CD4-positive, alpha-beta T cell treated with Interleukin-4 for 4 hours (primary cell): ENCODE results near the gene MS4A7.
A peak's percentile ranks its signal among the peaks of the same experiment; 100 is the strongest.
"Not testable (repeated sequence)": the region's sequence is repeated elsewhere in the genome, so short reads cannot be mapped to it uniquely, and the experiment has no call there.

Experiments used
- DNase-seq: peaks from one replicate; pipeline ENCODE4 v3.0.0-alpha.2; 2020

Gene MS4A7, protein sequence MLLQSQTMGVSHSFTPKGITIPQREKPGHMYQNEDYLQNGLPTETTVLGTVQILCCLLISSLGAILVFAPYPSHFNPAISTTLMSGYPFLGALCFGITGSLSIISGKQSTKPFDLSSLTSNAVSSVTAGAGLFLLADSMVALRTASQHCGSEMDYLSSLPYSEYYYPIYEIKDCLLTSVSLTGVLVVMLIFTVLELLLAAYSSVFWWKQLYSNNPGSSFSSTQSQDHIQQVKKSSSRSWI

DNA sequence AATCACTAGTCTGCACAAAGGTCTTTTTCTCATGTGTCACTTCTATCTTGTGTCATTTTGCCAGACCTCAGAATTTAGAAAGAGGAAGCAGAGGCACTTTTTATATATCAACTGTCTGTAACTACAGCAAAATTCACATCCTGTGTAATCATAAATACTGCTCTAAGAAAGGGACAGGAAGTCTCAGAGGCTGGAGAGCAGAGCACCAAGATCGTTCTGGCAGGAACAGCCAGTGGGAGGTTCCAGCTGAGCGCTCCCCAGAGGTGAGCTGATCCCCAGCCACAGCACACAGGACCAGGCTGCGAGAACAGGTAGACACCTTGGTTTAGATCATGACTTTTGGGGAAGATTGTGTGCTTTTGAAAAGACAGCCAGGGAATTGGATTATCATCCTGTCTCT lies at the start of gene MS4A7:
TSS of gene MS4A7 (plus strand) at position 179 of the 400 bp plus-strand sequence. CDS start 4,610 bp downstream, outside the sequence.
- peak; percentile 24 for DNase-seq

DNA sequence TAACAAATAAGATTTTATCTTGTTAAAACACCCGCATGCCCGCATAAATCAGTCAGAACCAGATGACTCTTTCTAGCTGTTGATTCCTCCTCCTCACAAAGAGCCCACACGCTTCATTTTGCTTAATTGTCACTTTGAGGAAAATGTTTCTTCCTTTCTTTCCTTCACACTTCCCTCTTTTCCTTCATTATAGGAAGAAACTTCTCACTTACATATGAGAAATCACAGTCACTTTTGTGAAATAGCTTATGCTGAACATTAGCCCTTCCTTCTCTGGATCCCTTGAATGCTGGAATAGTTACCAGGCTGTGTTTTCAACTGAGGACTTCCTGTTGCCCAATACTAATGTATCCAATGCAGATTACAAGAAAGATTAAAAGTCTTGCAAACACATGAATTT lies 45.5 kb upstream of the MS4A7 start:
- no peak for DNase-seq

DNA sequence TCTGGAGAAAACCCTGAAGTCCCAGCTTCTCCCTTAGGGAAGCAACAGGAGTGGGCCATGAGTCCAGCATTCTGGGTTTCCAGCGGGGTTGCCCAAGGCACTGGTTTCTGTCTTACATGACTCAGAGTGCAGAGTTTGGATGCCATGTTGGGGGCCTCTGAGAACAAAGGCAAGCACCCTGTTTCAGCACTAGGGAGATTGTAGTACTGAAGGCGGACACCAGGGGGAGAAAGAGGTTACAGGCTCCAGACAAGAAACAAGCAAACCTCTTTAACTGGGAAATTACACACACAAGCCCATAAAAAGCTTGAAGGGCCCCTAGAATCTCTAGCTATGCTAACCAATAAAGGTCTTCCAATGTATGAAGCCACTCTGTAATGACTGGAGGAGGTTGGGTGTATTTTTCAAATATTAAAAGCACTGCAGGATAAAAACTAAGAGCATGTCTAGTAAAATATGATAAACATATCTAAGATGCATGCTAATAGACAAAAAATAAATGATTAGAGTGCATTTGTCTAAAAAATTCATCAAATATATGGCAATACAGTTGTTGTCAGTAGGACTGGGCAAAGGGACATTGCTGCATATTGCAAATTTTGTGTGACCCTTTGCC lies 44.2 kb upstream of the MS4A7 start:
- DNase-seq, result peak; percentile 60

DNA sequence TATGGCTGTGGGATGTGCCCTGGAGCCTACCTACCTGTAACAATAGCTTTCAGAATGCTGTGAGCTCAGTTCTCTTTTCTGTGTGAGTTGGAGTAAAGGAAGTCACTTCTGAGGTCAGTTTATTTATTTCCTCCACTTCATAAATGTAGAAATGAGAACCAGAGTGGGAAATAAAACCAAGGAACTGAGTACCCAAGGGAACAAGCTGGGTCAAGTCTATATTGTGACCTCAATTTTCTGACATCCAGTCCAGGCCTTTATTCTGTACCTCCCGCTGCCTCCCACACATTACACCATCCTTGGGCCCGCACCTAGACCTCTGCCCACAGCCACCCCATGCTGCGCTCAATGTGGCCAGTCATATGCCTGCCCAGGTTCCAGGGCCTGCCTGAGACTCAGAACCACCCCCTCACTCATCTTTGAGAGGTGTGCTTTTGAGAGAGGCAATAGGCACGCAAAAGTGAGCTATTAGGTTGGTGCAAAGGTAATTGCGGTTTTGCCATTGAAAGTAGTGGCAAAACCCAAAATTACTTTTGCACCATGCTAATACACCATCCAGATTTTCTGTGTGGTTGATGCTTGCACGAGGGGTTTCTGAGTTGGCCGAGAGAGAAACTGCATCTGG lies 41.5 kb upstream of the MS4A7 start:
- no peak for DNase-seq

DNA sequence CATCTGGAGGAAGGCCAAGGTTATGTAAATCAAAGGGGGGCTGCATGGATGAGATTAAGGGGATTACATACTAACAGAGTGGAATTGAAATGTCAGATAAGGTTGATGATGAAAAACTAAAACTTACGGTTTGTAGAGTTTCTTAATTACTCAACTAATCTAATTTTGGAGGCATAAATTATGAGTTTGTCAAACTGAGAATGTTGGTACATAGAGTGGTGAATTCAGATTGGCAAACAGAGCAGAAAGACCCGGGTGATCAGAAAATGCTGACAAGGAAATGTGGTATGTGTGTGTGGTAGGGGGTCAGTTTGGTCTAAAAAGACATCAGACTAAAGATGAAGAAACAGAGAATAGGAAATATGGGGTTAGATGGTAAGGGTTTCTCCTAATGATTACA lies 40.3 kb upstream of the MS4A7 start:
- no peak for DNase-seq

DNA sequence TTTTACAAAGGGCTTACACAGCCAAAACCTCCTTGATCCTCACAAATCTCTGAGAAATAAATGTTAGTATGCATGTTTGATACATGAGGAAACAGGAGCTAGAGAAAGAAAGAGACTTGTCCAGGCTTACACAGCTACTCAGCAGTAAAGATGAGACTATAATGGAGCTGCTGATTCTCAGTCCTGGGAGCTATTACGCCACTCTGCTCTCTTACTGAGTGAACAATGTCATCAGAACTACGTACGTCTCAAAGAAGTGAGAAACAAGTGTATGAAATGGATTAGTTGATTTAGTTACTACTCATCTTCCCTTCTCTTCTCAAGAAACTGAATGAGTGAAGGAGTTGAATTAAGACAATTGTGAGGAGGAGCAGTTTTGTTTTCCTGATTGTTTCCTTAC lies 39.0 kb upstream of the MS4A7 start:
- no peak for DNase-seq

DNA sequence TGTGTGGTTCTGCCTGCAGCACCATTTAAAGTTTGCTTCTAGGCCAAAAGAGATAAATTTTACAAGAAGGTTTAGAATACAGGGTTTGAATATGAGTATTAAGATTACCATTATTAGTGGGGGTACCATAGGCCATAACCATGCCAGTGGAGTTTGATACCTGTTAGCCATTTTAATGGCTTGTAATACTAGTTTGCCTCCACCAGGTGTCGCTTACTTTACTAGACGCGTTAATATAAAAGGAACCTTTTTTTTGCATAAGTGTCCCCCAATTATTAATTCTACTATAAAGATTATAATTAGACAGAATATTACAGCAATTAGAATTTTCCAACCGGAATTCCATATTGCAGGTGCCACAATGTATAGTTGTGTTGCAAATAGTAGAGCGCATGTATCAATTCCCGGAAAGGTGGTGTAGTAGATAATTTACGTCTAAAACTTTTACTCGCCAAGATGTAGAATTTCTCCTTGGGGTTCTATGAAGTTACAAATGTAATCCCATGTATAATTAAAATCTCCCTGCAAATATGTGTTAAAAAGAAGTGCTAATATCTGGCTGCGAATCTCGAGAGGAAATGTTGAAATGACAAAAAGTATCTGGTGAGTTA lies 35.1 kb upstream of the MS4A7 start:
- peak; percentile 38 for DNase-seq

DNA sequence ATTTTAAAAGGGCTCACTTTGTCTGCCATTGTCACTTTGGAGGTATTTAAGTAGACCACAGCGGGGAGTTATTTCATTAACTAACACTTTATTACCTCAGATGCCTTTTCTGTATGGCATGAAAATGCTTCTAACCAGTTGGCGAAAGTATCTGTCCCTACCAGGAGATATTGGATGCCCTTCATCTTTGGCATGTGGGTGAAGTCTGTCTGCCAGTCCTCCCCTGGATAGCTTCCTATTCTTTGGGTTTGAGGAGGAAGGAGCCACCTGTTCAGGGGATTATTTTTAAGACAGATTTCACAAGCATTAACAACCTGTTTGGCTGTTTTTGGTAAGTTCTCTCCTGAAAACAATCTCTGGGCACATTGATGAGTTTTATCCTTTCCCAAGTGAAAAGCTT lies 34.2 kb upstream of the MS4A7 start:
- no peak for DNase-seq

DNA sequence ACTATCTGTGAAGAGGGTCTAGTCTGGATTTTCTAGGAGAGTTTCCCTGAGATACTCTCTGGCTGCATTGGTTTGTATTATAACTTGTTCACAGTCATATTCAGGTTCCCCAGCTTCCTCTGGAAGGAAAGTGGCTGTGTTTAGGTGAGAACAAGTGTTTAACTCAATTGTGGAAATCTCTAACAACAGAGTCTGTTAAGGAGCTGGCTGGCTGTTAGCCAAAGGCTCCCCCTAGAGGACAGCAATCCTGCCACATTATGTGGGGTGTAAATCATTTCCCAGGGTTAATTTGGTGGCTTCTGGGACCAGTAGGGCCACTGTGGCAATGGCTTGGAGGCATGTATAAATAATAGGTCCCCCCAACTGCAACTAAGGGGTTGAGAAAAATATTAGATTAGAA lies 32.8 kb upstream of the MS4A7 start:
- no peak for DNase-seq

DNA sequence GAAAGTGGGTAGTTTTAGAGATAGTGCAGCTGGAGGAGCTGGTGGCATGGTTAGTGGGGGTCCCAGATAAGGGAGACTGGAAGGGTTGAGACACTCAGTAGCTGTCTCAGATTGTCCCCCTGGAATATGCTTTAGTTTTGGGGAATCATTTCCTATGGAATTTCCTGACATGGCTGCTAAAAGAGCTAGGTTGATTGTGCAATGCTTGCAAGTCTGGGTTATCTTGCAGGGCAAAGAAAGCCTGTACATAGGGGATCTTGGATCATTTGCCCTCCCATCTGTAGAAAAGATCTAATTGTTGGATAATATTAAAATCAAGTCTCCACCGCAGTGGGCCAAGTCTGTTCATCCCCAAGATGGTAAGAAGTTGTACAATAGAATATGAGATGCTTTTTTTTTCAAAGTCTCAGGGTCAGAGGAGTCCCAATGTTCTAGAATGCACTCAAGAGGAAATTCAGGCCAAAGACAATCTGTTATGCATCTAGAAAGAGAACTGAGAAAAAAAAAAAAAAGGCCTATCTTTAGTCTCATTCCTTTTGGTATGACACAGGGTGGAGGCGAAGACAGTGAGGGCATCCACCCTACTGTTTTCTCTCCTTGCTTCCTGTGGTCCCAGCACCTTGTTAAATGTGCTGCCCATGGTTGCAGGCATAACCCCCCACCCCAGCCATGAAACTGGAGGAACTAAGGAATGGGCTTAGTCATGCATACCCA lies 31.1 kb upstream of the MS4A7 start:
- DNase-seq, result no peak

DNA sequence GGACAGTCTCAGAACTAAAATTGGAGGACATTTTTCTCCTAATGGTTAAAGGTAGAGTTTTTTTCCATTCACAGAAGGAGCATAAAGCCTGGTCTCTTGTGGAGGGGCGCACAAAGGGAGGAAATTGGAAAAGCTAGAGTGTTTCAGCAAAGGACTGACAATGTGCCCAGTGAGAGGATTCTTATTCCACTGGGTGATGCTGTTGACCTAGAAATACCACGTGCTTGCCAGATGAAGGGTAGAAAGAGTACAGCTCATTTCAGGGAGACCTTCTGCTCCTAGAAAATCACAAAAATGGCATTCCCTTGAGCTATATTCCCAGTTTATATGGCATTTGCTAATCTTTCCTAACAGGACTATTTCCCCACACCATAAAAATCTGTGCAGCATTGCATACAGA lies 30.2 kb upstream of the MS4A7 start:
- no peak for DNase-seq

DNA sequence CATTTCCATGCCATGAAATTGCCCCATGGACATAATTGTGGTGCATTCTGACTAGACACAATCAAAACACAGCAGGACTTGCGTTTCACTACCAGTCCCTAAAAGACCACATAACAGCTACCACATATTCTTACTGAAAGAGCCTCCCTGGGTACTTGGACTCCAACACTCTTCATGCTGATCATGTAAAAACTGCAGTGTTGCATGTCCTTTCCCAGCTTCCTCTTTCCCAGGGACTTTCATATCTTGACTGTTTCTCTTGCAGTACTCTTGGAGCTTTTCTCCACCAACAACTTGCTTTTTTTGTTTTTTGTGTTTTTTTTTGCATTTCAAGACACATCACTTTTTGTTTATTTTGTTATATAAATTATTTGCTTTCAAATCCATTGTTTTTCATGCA lies 28.3 kb upstream of the MS4A7 start:
- DNase-seq, result no peak

DNA sequence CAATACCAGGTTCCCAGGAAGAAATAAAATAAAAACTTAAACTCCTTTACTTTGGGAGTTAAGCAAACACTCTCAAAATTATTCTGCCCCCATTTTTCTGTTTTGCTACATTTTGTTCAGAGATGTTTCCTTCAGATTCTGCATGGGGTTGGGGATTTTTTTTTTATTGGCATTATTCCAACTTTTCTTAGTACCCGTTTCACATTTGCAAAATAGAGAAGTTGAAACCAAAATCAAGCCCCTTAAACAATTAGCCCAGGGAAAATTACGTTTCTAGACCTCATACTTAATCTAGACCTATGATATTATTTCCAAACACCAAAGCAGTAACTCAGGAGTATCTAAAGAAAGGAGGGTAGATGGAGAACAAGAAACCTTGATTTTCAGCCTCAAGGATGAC lies 20.6 kb upstream of the MS4A7 start:
- DNase-seq, result no peak

DNA sequence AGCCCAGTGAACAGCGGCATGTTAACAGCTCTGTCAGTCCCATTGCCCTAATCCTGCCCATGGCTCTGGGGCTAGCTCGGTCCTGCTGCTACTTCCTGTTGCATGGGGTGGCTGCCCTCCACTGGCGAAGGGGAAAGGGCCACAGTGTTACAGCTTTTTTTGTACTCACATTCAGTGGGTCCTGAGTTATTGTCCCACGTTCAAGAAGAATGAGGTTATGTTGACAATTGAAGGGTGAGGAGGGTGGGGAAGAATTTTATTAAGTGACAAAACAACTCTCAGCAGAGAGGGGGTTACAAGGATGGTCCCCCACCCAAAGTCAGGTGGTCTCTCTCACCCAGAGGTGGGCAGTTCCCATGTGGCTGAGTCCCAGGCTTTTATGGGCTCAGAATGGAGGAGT lies 17.7 kb upstream of the MS4A7 start:
- DNase-seq, result no peak

DNA sequence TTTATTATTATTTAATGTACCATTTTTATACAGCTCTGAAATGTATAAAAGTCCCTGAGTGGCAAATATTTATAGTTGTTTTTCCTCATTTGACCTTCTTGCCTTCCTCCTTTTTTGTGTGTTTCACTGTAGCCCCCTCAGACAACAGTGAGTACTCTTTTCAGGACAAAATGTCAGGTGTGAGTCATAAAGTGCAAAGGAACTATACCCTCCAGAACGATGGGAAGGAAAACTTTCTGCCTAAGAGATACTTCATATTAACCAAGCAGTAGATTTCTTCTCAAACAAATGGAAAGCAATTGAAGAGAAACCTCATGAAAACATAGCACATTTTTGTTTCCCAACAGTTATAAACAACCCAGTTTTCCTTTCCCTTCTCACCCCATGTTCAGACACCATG lies 16.1 kb upstream of the MS4A7 start:
- DNase-seq, result no peak

DNA sequence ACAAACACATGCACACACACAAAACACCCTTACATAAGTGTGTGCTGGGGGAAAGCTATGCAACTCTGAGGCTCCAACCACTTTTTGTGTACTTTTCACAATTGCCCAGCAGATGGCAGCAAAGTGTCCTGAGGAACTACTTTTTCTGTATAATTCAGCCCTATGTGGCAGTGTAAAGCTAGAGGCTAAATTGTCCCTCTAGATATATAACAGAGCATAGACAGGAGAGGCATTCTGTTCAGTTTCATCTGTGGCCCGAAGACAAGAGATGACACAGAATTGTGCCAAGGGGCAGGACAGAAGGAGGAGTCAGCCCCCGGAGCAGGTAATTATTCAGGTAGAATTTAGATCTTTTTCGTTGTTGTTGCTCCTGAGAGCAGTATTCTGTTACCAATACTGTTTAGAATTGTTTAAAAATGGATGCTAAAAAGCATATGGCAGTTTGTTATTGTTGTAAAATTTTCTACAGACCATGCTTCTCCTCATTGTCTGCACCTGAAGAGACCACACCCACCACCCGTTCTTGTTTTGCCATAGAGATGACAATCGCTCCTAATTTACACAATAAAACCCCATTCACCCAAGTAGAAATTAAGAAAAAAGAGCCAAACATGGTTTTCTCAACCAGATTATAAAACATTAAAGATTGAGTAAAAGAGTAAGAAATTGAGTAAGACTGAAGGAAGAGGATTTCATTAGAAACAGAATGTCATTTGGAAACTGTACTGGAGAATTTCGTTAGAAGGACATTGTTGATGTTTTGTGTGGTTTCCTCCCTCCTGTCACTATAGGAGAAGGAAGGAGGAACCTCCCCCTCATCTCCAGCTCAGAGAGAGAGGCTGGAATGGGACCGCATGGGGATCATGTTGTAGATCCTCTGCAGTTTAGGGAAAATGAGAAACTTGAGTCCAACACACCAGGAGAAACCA lies 14.5 kb upstream of the MS4A7 start:
- DNase-seq, result peak; percentile 70

DNA sequence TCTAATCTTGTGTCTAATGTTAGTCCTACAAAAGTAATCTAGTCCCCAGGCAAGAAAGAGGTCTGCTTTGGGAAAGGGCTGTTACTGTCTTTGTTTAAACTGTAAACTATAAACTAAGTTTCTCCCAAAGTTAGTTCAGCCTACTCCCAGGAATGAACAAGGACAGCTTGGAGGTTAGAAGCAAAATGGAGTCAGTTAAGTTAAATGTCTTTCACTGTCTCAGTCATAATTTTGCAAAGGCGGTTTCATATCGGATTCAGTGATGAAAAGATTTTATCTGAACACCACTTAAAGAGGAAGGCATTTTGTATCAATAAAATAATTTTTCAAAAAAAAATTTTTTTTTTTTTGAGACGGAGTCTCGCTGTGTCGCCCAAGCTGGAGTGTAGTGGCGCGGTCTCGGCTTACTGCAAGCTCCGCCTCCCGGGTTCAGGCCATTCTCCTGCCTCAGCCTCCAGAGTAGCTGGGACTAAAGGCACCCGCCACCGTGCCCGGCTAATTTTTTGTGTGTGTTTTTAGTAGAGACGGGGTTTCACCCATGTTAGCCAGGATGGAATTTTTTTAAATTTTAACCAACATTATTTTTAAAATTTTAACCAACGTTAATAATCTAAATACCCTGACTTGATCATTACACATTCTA lies 11.9 kb upstream of the MS4A7 start:
- DNase-seq, result not testable (repeated sequence)

DNA sequence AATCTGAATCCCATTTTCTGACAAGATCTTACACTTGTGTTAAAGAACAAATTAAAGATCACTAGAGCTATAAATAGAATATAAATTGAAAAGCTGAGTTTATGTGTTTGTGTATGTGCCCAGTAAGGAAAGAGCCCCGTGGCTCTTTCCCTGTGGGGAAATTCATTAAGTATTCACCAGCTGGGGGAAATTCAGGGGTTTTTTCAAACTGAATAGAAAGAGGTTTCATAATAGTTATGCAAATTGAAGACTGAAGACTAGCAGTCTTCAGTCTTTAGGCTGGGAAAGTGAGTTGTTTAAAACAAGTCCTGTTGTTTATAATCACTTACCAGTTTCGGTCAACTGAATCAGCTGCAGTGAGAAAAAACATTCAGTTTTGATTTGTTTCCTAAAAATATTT lies 11.3 kb upstream of the MS4A7 start:
- DNase-seq, result no peak

DNA sequence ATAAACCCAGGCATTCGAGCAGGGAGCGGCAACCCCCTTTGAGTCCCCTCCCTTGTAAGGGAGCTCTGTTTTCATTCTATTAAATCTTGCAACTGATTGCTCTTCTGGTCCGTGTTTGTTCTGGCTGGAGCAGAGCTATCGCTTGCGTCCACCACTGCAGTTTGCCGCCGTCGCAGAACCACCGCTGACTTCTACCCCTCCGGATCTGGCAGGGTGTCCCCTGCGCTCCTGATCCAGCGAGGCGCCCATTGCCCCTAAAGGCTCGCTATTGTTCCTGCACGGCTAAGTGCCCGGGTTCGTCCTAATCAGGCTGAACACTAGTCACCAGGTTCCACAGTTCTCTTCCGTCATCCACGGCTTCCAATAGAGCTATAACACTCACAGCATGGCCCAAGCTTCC lies 10.4 kb upstream of the MS4A7 start:
- no peak for DNase-seq

DNA sequence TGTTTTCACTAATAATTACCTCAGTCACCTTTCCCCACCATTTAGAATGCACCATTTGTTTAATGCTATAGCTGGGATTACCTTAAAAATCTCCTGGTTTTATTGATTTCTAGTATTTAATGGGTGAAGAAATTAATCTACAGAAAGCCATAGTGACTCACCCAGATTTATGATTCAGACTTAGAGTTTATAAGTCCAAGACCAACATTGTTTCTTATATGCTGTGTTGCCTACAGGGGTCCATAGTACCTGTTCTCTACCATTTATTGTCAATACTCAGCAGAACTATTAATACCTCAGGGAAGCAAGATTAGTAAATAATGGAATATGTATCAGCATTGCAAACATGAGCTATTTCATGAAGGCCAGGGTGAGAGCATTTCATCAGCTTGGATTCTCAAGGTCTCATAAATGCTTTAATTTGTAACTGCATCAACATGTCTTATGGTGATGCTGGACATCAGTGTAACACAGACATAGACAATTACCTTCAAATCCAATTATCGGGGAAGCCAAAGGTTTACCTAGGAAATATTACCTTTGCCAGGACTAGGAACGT lies 8.0 kb upstream of the MS4A7 start:
- DNase-seq, result no peak

DNA sequence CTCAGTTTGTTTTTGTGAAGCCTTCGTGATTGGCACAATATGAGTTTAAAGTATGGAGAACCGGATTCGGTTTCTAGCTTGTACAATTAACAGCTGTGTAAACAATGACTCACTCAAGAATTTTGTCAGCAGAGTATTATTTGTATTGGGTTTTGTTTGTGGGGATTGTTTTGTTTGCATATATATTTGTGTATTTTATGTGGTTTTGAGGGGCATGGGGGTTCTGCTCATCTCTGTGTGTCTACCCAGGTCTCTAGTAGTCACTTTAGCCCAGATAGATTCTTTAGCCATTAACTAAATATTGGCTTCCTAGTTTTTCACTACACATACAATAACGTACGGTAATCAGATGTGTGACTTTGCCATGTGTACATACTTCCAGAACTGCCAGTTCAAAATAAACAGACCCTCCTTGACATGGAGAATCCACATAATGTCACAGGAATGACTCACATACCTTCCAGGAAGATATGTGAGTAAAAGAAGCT lies 7.5 kb upstream of the MS4A7 start:
- no peak for DNase-seq
